Upper lobe of right lung (tissue), 1 donor: ENCODE results near the gene IGIP. TPM values are rescaled to one million over a fixed set of nuclear protein-coding genes. Genes with fewer than 3 reads are reported as not detected.

ENCODE experiments used
- ATAC-seq: fragments of 200-7000 bp; cut with Tn5 transposase; one replicate; pipeline ENCODE4 v1.9.1; 2020; ENCODE audit warnings: mild to moderate bottlenecking, moderate library complexity
- DNase-seq: peaks from one replicate; pipeline ENCODE4 v3.0.0-alpha.2; 2020
- H3K27ac ChIP-seq: fragments of 200-600 bp; one replicate; pipeline ENCODE4 v1.8.0; 2022
- H3K27me3 ChIP-seq: fragments of 200-600 bp; one replicate; pipeline ENCODE4 v1.8.0; 2022; ENCODE audit warnings: mild to moderate bottlenecking
- H3K36me3 ChIP-seq: fragments of 200-600 bp; one replicate; pipeline ENCODE4 v1.8.0; 2022
- H3K4me1 ChIP-seq: fragments of 200-600 bp; one replicate; pipeline ENCODE4 v1.8.0; 2022
- H3K4me3 ChIP-seq: fragments of 200-600 bp; one replicate; pipeline ENCODE4 v1.8.0; 2022; ENCODE audit warnings: mild to moderate bottlenecking
- H3K9me3 ChIP-seq: fragments of 200-600 bp; one replicate; pipeline ENCODE4 v1.8.0; 2022
- CTCF ChIP-seq: fragments of 200-600 bp; IDR thresholded peaks from one replicate; pipeline ENCODE4 v1.8.0; 2022; ENCODE audit warnings: antibody characterized with exemption
- intact Hi-C: fragments of 100-400 bp; cut with DNase I; formaldehyde crosslinking; loops from one replicate; pipeline ENCODE4 v1.11.0; 2022
- total RNA-seq: library from RNA; stranded (reverse); fragmentation: NEBNext Ultra II Directional; extraction: Animal tissue kit (Norgen Biotek cat#: 25700); gene quantifications from one replicate; pipeline ENCODE4 v1.2.1, GENCODE V29; 2021
- donor health status: DM: no; HTN: yes; CAD: no; lungs with severe emphysema.

IGIP gene
- total RNA-seq, 1 donor from 2014 or later = 17.3 TPM

GRCh38 chr5:140104100-140104499, 21.6 kb upstream of the IGIP start:
- no peaks in the 10 kb centered on the region for H3K9me3 ChIP-seq
- intact Hi-C loops = no loop called here
- DNase-seq = no peak
- H3K4me1 ChIP-seq = peaks cover 18% of the 10 kb centered on the region
- no peaks in the 10 kb centered on the region for H3K36me3 ChIP-seq
- TF ChIP-seq CTCF = no peak
- H3K27ac ChIP-seq = no peak overlapping the region
- H3K4me3 ChIP-seq = no peak overlapping the region
- H3K27me3 ChIP-seq = no peaks in the 10 kb centered on the region
- no peak for ATAC-seq

- no peaks in the 10 kb centered on the region for H3K27me3 ChIP-seq
- peak overlapping the region; percentile 99 for H3K27ac ChIP-seq
- H3K4me3 ChIP-seq = no peak overlapping the region
- intact Hi-C loops = no loop called here
- DNase-seq (no peak), ATAC-seq (no peak)
- H3K4me1 ChIP-seq = peaks cover 25% of the 10 kb centered on the region
- TF ChIP-seq CTCF = no peak
- H3K9me3 ChIP-seq = no peaks in the 10 kb centered on the region
- no peaks in the 10 kb centered on the region for H3K36me3 ChIP-seq
Measured at GRCh38 chr5:140106101-140106500, 19.6 kb upstream of the IGIP start.

- intact Hi-C loops = no loop called here
- DNase-seq (no peak), ATAC-seq (no peak)
- Histone ChIP-seq H3K4me1 (peaks cover 27% of the 10 kb centered on the region), H3K9me3 (no peaks in the 10 kb centered on the region), H3K36me3 (no peaks in the 10 kb centered on the region), H3K27ac (peak overlapping the region; percentile 99), H3K27me3 (no peaks in the 10 kb centered on the region), H3K4me3 (peak overlapping the region; percentile 72)
- no peak for TF ChIP-seq CTCF
Measured at GRCh38 chr5:140106805-140107311, 18.9 kb upstream of the IGIP start.

- Histone ChIP-seq H3K4me3 (peak overlapping the region; percentile 72), H3K4me1 (peaks cover 34% of the 10 kb centered on the region), H3K9me3 (no peaks in the 10 kb centered on the region), H3K27me3 (no peaks in the 10 kb centered on the region), H3K36me3 (no peaks in the 10 kb centered on the region), H3K27ac (peak overlapping the region; percentile 99)
- peak; percentile 36 for TF ChIP-seq CTCF
- DNase-seq = peak; percentile 98
- peak; percentile 97 for ATAC-seq
- intact Hi-C loops = no loop called here
Measured at GRCh38 chr5:140107312-140108092, 18.2 kb upstream of the IGIP start.

GRCh38 chr5:140108093-140109017, 17.4 kb upstream of the IGIP start:
- Histone ChIP-seq H3K4me1 (peaks cover 42% of the 10 kb centered on the region), H3K27ac (peak overlapping the region; percentile 99), H3K36me3 (no peaks in the 10 kb centered on the region), H3K27me3 (no peaks in the 10 kb centered on the region), H3K4me3 (peak overlapping the region; percentile 72), H3K9me3 (no peaks in the 10 kb centered on the region)
- TF ChIP-seq CTCF = no peak
- intact Hi-C loops = no loop called here
- ATAC-seq (no peak), DNase-seq (peak; percentile 68)
